Heart left ventricle (tissue), 16 donors: Measurements from ENCODE around the gene AHRR. TPM values are rescaled to one million over a fixed set of nuclear protein-coding genes. Genes with fewer than 3 reads are reported as not detected.

ENCODE experiments used
- ATAC-seq, 4 donors: fragments of 200-7000 bp; cut with Tn5 transposase; one replicate each; pipeline ENCODE4 v1.9.1; 2020 to 2022; ENCODE audit warnings: moderate library complexity in 4 of 4, mild to moderate bottlenecking in 3 of 4, moderate number of reproducible peaks in 1 of 4
- DNase-seq, 5 donors: peaks; one replicate each; pipeline ENCODE4 v3.0.0-alpha.2; 2020
- H3K27ac ChIP-seq, 12 donors: fragments of 200-600 bp; sonication (generic) in 4 of 12; one replicate each; pipeline versions ENCODE4 v1.5.0 to v1.8.0; 2016 to 2022; ENCODE audit warnings: mild to moderate bottlenecking in 2 of 12
- H3K27me3 ChIP-seq, 9 donors: fragments of 200-600 bp; sonication (generic) in 2 of 9; one replicate each; pipeline versions ENCODE4 v1.5.1 to v1.8.0; 2016 to 2022; ENCODE audit warnings: mild to moderate bottlenecking in 3 of 9
- H3K36me3 ChIP-seq, 9 donors: fragments of 200-600 bp; sonication (generic) in 2 of 9; one replicate each; pipeline versions ENCODE4 v1.5.0 to v1.8.0; 2018 to 2022; ENCODE audit warnings: mild to moderate bottlenecking in 2 of 9
- H3K4me1 ChIP-seq, 12 donors: fragments of 200-600 bp; sonication (generic) in 4 of 12; one replicate each; pipeline versions ENCODE4 v1.5.0 to v1.8.0; 2016 to 2022; ENCODE audit warnings: mild to moderate bottlenecking in 3 of 12
- H3K4me3 ChIP-seq, 12 donors: fragments of 200-600 bp; sonication (generic) in 4 of 12; one replicate each; pipeline versions ENCODE4 v1.5.0 to v1.8.0; 2017 to 2022; ENCODE audit warnings: mild to moderate bottlenecking in 9 of 12, moderate library complexity in 4 of 12
- H3K9me3 ChIP-seq, 12 donors: fragments of 200-600 bp; sonication (generic) in 4 of 12; one replicate each; pipeline versions ENCODE4 v1.5.0 to v1.8.0; 2016 to 2022; ENCODE audit warnings: mild to moderate bottlenecking in 1 of 12
- CTCF ChIP-seq, 12 donors: fragments of 200-600 bp; sonication (generic) in 4 of 12; IDR thresholded peaks; one replicate each; pipeline versions ENCODE4 v1.5.0 to v1.8.0; 2018 to 2022; ENCODE audit warnings: antibody characterized with exemption in 12 of 12, mild to moderate bottlenecking in 5 of 12
- POLR2A ChIP-seq, 2 donors: fragments of 450-650 bp; IDR thresholded peaks; one replicate each; pipeline ENCODE4 v1.6.1; 2017; ENCODE audit warnings: antibody characterized with exemption in 2 of 2, mild to moderate bottlenecking in 2 of 2, moderate library complexity in 2 of 2
- WGBS, 4 donors: extraction: QIAGEN DNeasy Blood & Tissue Kit in 2 of 4; methylation state at CpG; one replicate each; pipeline versions ENCODE4 v1.1.5 to v1.1.7; 2013 to 2018; 5-methylcytosine and 5-hydroxymethylcytosine counted together
- intact Hi-C, 10 donors: fragments of 100-400 bp; cut with DNase I; formaldehyde crosslinking; loops; one replicate each; pipeline versions ENCODE4 v1.11.1 to v1.14.2; 2022
- polyA plus RNA-seq, 2 donors: library from polyadenylated mRNA; stranded (reverse); fragments of 200-250 nt; gene quantifications; one replicate each; pipeline ENCODE4 v1.2.3, GENCODE V29; 2013
- total RNA-seq, 9 donors: library from RNA; depleted of rRNA in 2 of 9; stranded (reverse); fragments of >200 nt in 2 of 9; fragmentation: NEBNext Ultra II Directional in 3 of 9; extraction: Animal tissue kit (Norgen Biotek cat#: 25700) in 3 of 9; gene quantifications; one replicate each; pipeline versions ENCODE4 v1.1.0 to v1.2.4, GENCODE V29; 2016 to 2023
- donor health status: ischemic (EF 13 %, LVEDD 7.1; RV severe dilation, severe dysfunction).
- donor health status: healthy with polysubstance abuse.
- donor health status: DM: no; HTN: yes; CAD: no.
- donor health status: DM: no; HTN: no; CAD: no.
- donor health status: ischemic (EF 25% LVEDD 6.9; RV normal size, moderate dysfunction).
- donor health status: ischemic (EF 25% LVEDD 5.7; RV mildly dilated, moderate dysfunction).
- donor health status: healthy.
- donor health status: DM: yes; HTN: yes; CAD: no.
- donor health status: ischemic (EF 35%, LVEDD 5.7; RV mildly dilated, moderate dysfunction).
- donor health status: nonischemic (EF 11% LVEDD 7.7; RV severe dilation, severe dysfunction).
- donor health status: DM: yes; HTN: yes; CAD: no.
- donor health status: PGD.
- donor health status: ischemic (EF 29% LVEDD 5.4; RV normal size, mild dysfunction).
- donor health status: nonischemic (EF 23%, LVEDD 6.1; RV moderate dilation, normal function).

The AHRR gene
- total and polyA plus RNA-seq, 11 donors = 0.11 to 0.69 (median 0.26) TPM; not detected in 2

DNA sequence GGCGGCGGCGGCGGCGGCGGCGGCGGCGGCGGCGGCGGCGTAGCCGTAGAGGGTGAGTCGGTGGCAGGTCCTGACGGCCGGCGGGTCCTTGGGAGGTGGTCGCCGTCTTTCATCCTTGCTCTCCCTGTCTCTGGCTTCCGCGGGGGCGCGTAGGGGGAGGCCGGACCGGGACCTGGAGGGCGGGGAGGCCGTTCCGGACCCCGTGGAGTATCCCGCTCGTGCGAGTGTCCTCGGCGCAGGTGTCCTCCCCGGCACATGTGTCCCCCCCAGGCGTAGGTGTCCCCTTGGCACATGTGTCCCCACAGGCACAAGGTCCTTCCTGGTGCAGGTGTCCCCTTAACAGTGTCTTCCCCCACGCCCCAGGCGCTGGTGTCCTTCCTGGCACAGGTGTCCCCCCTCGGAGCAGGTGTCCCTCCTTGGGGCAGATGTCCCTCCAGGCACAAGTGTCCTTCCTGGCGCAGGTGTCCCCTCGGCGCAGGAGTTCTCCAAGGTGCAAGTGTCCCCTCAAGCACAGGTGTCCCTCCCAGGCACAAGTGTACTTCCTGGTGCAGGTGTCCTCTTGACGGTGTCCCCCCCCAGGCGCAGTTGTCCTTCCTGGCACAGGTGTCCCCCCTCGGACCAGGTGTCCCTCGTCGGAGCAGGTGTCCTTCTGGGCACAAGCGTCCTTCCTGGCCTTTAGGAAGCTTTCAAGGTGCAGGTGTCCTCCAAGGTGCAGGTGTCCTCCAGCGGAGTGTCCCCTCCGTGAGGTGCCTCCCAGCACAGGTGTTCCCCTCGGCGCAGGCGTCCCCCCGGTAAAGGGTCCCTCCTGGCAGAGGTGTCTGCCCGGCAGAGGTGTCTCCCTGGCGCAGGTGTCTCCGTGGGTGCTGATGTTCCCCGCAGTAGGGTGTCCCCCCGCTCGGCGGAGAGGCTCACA is 122.0 kb downstream of the AHRR start:
- H3K4me1 ChIP-seq = peaks cover 6 to 37% (median 15%) of the 10 kb centered on the region in 12 donors
- H3K4me3 ChIP-seq = peak overlapping the region; percentile 66 to 98 (median 88)
- peaks cover 0 to 28% (median 20%) of the 10 kb centered on the region in 9 donors for H3K36me3 ChIP-seq
- DNase-seq = peak in 1 of 5 donors; percentile 59
- no peak for TF ChIP-seq CTCF (IDR thresholded peaks at IDR 0.05)
- no peak for TF ChIP-seq POLR2A (IDR thresholded peaks at IDR 0.05)
- peak in 3 of 4 donors; percentile 17 to 34 (median 20) for ATAC-seq
- intact Hi-C loops = loop anchor here in 5 of 10 donors (10.0 kb wide), 1 partner anchor 461 kb away; no protein-coding TSS in a partner anchor
- no peaks in the 10 kb centered on the region for H3K9me3 ChIP-seq
- WGBS, 4 donors = 7 to 58% (median 20%) methylated on average over 21 to 62 of the region's 62 CpGs
- H3K27me3 ChIP-seq = peaks cover 0 to under 1% (median 0%) of the 10 kb centered on the region in 9 donors
- peak overlapping the region in 11 of 12 donors; percentile 69 to 91 (median 85) for H3K27ac ChIP-seq

DNA sequence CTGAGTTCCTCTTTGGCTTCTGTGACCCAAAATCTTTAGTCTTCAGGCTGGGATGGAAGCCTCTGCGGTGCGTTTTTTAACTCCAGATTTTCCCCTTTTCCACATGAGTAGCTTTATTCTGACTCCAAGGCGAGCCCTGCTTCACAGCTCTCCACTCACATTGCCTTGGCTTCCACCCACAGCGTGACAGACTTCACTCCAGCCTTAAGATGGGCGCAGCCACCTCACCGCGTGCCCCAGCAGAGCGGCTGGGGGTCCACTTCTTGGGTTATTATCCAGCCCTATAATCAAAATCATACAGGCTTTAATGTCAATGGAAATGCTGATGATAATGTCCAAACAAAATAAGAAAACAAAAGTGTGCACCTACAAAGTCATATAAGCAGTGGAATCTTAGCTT is 122.7 kb downstream of the AHRR start:
- Histone ChIP-seq H3K9me3 (no peaks in the 10 kb centered on the region), H3K4me1 (peaks cover 6 to 44% (median 15%) of the 10 kb centered on the region in 12 donors), H3K4me3 (peak overlapping the region in 9 of 12 donors; percentile 84 to 98 (median 89)), H3K27me3 (no peaks in the 10 kb centered on the region), H3K36me3 (peaks cover 0 to 35% (median 27%) of the 10 kb centered on the region in 9 donors), H3K27ac (no peak overlapping the region)
- 82 to 89% (median 88%) methylated on average over 8 of the region's 8 CpGs for WGBS, 4 donors
- ATAC-seq = no peak
- TF ChIP-seq POLR2A (IDR thresholded peaks at IDR 0.05) (no peak), CTCF (IDR thresholded peaks at IDR 0.05) (no peak)
- peak in 1 of 5 donors; percentile 46 for DNase-seq
- intact Hi-C loops = loop anchor here in 5 of 10 donors (10.0 kb wide), 1 partner anchor 461 kb away; no protein-coding TSS in a partner anchor

- Histone ChIP-seq H3K27ac (no peak overlapping the region), H3K9me3 (peaks cover 0 to 3% (median 0%) of the 10 kb centered on the region in 12 donors), H3K4me1 (peaks cover 6 to 44% (median 15%) of the 10 kb centered on the region in 12 donors), H3K4me3 (no peak overlapping the region), H3K27me3 (no peaks in the 10 kb centered on the region), H3K36me3 (peaks cover 0 to 49% (median 41%) of the 10 kb centered on the region in 9 donors)
- no peak for TF ChIP-seq CTCF (IDR thresholded peaks at IDR 0.05)
- TF ChIP-seq POLR2A (IDR thresholded peaks at IDR 0.05) = no peak
- ATAC-seq (no peak), DNase-seq (peak in 2 of 5 donors; percentile 11 to 33)
- intact Hi-C loops = loop anchor here in 5 of 10 donors (10.0 kb wide), 1 partner anchor 459 kb away; no protein-coding TSS in a partner anchor
- WGBS, 4 donors = 91 to 93% (median 93%) methylated on average over 10 of the region's 10 CpGs
These were observed 124.1 kb downstream of the AHRR start for GRCh38 chr5:445591-445990.
